SU-DHL-6 (cell line): ENCODE measurements around the gene CIAO2B.

Experiments
- EZH2phosphoT487 ChIP-seq: fragments of 200-600 bp; sonication (generic), shearing (Covaris generic); conservative IDR thresholded peaks from 2 replicates; pipeline ENCODE4 v1.6.1; 2018; ENCODE audit warnings: mild to moderate bottlenecking, antibody characterized with exemption, low read length, moderate library complexity, mixed read lengths
- TF ChIP-seq, protein P1 (sequence below): fragments of 200-600 bp; sonication (generic); IDR thresholded peaks from one replicate; pipeline ENCODE4 v1.5.1; 2017; ENCODE audit warnings: antibody characterized with exemption, mild to moderate bottlenecking, low read length, moderate library complexity; ENCODE audit not compliant: insufficient read depth, poor library complexity, severe bottlenecking

- TF ChIP-seq, protein P1, sequence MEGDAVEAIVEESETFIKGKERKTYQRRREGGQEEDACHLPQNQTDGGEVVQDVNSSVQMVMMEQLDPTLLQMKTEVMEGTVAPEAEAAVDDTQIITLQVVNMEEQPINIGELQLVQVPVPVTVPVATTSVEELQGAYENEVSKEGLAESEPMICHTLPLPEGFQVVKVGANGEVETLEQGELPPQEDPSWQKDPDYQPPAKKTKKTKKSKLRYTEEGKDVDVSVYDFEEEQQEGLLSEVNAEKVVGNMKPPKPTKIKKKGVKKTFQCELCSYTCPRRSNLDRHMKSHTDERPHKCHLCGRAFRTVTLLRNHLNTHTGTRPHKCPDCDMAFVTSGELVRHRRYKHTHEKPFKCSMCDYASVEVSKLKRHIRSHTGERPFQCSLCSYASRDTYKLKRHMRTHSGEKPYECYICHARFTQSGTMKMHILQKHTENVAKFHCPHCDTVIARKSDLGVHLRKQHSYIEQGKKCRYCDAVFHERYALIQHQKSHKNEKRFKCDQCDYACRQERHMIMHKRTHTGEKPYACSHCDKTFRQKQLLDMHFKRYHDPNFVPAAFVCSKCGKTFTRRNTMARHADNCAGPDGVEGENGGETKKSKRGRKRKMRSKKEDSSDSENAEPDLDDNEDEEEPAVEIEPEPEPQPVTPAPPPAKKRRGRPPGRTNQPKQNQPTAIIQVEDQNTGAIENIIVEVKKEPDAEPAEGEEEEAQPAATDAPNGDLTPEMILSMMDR = no peak
- TF ChIP-seq EZH2phosphoT487 = no peak
Measured at GRCh38 chr16:66901626-66902025, 32.6 kb downstream of the CIAO2B start.
